Breast epithelium (tissue), 3 donors: ENCODE results near the gene BCL2L11.

Experiments
- CTCF ChIP-seq, 3 donors: fragments of 450-650 bp; IDR thresholded peaks; one replicate each; pipeline ENCODE4 v1.5.1; 2016 to 2017; ENCODE audit warnings: antibody characterized with exemption in 3 of 3, mild to moderate bottlenecking in 3 of 3, moderate library complexity in 3 of 3
- POLR2A ChIP-seq: fragments of 450-650 bp; IDR thresholded peaks from one replicate; pipeline ENCODE4 v1.6.1; 2016; ENCODE audit warnings: antibody characterized with exemption, mild to moderate bottlenecking, moderate library complexity

GRCh38 chr2:111139637-111140317, 19.1 kb downstream of the BCL2L11 start:
- TF ChIP-seq CTCF (IDR thresholded peaks at IDR 0.05) (no peak), POLR2A (no peak)
